HUES6 (cell line): Measurements from ENCODE around the gene CCDC63.

Experiments used
- H3K27ac ChIP-seq: 2 replicates; pipeline ENCODE4 v1.7.0; 2013; ENCODE audit warnings: low read depth, mild to moderate bottlenecking, low read length, inconsistent platforms
- H3K27me3 ChIP-seq: 2 replicates; pipeline ENCODE4 v1.6.1; 2013; ENCODE audit warnings: low read length; ENCODE audit not compliant: control insufficient read depth, insufficient read depth
- H3K36me3 ChIP-seq: 2 replicates; pipeline ENCODE4 v1.6.1; 2013; ENCODE audit warnings: low read length; ENCODE audit not compliant: control insufficient read depth, insufficient read depth
- H3K4me1 ChIP-seq: 2 replicates; pipeline ENCODE4 v1.6.1; 2013; ENCODE audit warnings: low read length; ENCODE audit not compliant: control insufficient read depth, insufficient read depth
- H3K4me3 ChIP-seq: 2 replicates; pipeline ENCODE4 v1.5.1; 2013; ENCODE audit warnings: low read depth, low read length
- H3K9ac ChIP-seq: one replicate; pipeline ENCODE4 v1.6.1; 2013; ENCODE audit warnings: mild to moderate bottlenecking, low read length
- H3K9me3 ChIP-seq: 2 replicates; pipeline ENCODE4 v1.6.1; 2013; ENCODE audit warnings: low read depth, low read length; ENCODE audit not compliant: control insufficient read depth, insufficient read depth

Gene CCDC63

DNA sequence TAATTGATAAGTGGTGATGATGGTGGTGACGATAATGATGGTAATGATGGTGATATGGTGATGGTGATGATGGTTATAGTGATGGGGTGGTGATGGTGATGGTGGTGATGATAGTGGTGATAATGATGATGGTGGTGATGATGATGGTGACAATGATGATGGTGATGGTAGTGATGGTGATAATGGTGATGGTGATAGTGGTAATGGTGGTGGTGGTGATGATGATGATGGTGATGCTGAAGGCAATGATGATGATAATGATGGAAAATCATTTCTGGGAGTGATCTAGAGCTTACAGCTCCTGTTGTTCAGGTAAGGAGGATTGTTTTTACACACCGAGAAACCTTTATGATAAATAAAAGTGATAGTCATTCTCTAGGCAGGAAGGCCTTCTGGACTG lies 33.9 kb downstream of the CCDC63 start:
- Histone ChIP-seq H3K9ac (no peak overlapping the region), H3K4me3 (no peak overlapping the region), H3K27me3 (no peaks in the 10 kb centered on the region), H3K4me1 (no peaks in the 10 kb centered on the region), H3K36me3 (no peaks in the 10 kb centered on the region), H3K27ac (no peak overlapping the region), H3K9me3 (no peaks in the 10 kb centered on the region)

- no peak overlapping the region for H3K4me3 ChIP-seq
These were observed 36.5 kb downstream of the CCDC63 start for GRCh38 chr12:110883251-110883650.

GRCh38 chr12:110885152-110885840 lies 38.5 kb downstream of the CCDC63 start:
- no peak overlapping the region for H3K9ac ChIP-seq

More at GRCh38 chr12:110883251-110883650, 36.5 kb downstream of the CCDC63 start:
- Histone ChIP-seq H3K27ac (no peak overlapping the region), H3K36me3 (no peaks in the 10 kb centered on the region), H3K4me1 (no peaks in the 10 kb centered on the region), H3K27me3 (no peaks in the 10 kb centered on the region), H3K9ac (no peak overlapping the region), H3K9me3 (no peaks in the 10 kb centered on the region)

GRCh38 chr12:110888256-110888991 lies 41.6 kb downstream of the CCDC63 start:
- Histone ChIP-seq H3K27me3 (no peaks in the 10 kb centered on the region), H3K9ac (no peak overlapping the region), H3K27ac (no peak overlapping the region), H3K36me3 (no peaks in the 10 kb centered on the region), H3K9me3 (no peaks in the 10 kb centered on the region), H3K4me3 (no peak overlapping the region), H3K4me1 (no peaks in the 10 kb centered on the region; the same call in 1 of the 2 replicates)

More at GRCh38 chr12:110885152-110885840, 38.5 kb downstream of the CCDC63 start:
- Histone ChIP-seq H3K27ac (no peak overlapping the region), H3K27me3 (no peaks in the 10 kb centered on the region), H3K4me1 (no peaks in the 10 kb centered on the region), H3K4me3 (no peak overlapping the region), H3K36me3 (no peaks in the 10 kb centered on the region), H3K9me3 (no peaks in the 10 kb centered on the region)

- no peak overlapping the region for H3K4me3 ChIP-seq
- H3K4me1 ChIP-seq = no peaks in the 10 kb centered on the region; the same call in 1 of the 2 replicates
- no peaks in the 10 kb centered on the region for H3K9me3 ChIP-seq
- H3K27ac ChIP-seq = no peak overlapping the region
- no peaks in the 10 kb centered on the region for H3K36me3 ChIP-seq
- H3K9ac ChIP-seq = no peak overlapping the region
- H3K27me3 ChIP-seq = no peaks in the 10 kb centered on the region
These were observed 42.6 kb downstream of the CCDC63 start for GRCh38 chr12:110889361-110889760.

DNA sequence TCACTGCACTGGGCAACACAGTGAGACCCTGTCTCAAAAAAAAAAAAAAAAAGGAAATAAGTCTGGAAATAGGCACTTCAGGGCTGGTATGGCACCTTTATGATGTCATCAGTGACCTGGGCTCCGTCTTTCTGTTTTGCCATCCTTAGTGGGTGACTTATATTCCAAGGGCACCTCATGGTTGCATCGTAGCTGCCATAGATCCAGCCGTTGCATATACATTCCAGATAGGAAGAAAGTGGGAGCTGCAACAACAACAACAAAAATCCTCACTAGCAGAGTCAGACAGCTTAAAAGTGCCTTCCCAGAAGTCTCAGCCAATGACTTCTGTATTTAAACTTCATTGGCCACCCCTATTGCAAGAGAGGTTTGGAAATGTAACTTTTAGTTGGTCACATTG lies 47.2 kb downstream of the CCDC63 start:
- no peaks in the 10 kb centered on the region for H3K27me3 ChIP-seq
- H3K4me1 ChIP-seq = no peaks in the 10 kb centered on the region; the same call in 1 of the 2 replicates
- H3K9ac ChIP-seq = no peak overlapping the region
- H3K27ac ChIP-seq = no peak overlapping the region
- no peak overlapping the region for H3K4me3 ChIP-seq
- H3K36me3 ChIP-seq = no peaks in the 10 kb centered on the region
- no peaks in the 10 kb centered on the region for H3K9me3 ChIP-seq

- Histone ChIP-seq H3K4me3 (no peak overlapping the region), H3K27ac (no peak overlapping the region), H3K27me3 (no peaks in the 10 kb centered on the region), H3K9me3 (no peaks in the 10 kb centered on the region), H3K4me1 (no peaks in the 10 kb centered on the region; the same call in 1 of the 2 replicates), H3K36me3 (no peaks in the 10 kb centered on the region), H3K9ac (no peak overlapping the region)
These were observed 49.8 kb downstream of the CCDC63 start for GRCh38 chr12:110896559-110896958.

DNA sequence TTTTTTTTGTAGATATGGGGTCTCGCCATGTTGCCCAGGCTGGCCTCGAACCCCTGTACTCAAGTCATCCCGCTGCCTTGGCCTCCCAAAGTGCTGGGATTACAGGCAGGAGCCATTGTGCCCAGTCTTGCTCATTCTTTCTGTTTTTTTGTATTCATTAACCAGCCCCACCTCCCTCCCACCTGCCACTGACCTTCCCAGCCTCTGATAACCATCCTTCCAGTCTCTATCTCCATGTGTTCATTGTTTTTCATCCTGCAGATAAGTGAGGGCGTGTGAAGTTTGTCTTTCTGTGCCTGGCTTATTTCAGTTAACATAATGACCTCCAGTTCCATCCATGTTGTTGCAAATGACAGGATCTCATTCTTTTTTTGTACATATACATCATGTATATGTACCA lies 54.6 kb downstream of the CCDC63 start:
- no peak overlapping the region for H3K9ac ChIP-seq
- H3K36me3 ChIP-seq = no peaks in the 10 kb centered on the region
- H3K27me3 ChIP-seq = no peaks in the 10 kb centered on the region
- H3K27ac ChIP-seq = no peak overlapping the region
- H3K4me3 ChIP-seq = no peak overlapping the region
- no peaks in the 10 kb centered on the region for H3K4me1 ChIP-seq
- H3K9me3 ChIP-seq = no peaks in the 10 kb centered on the region

- Histone ChIP-seq H3K4me1 (no peaks in the 10 kb centered on the region), H3K9ac (no peak overlapping the region), H3K9me3 (no peaks in the 10 kb centered on the region), H3K27me3 (no peaks in the 10 kb centered on the region), H3K36me3 (no peaks in the 10 kb centered on the region), H3K27ac (no peak overlapping the region), H3K4me3 (no peak overlapping the region)
These were observed 56.7 kb downstream of the CCDC63 start for GRCh38 chr12:110903511-110903910.

DNA sequence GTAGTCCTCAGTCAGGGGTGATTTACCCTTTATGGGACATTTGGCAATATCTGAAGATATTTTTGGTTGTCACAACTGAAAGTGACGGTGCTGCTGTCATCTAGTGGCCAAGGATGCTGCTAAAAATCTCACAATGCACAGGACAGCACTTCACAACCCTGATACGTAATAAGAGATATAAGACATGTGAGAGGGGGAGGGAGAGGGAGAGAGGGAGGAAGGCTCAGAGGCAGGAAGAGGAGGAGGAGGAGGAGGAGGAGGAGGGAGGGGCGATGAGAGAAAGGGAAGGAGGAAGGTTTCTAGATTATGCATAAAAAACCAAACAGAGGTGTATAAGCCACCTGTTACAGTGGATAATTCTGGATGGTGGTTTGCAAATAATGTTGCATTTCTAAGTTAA lies 59.3 kb downstream of the CCDC63 start:
- Histone ChIP-seq H3K4me3 (no peak overlapping the region), H3K27me3 (no peaks in the 10 kb centered on the region), H3K27ac (no peak overlapping the region), H3K9me3 (no peaks in the 10 kb centered on the region), H3K4me1 (peaks cover 5% of the 10 kb centered on the region; the same call in 1 of the 2 replicates), H3K36me3 (no peaks in the 10 kb centered on the region), H3K9ac (no peak overlapping the region)

DNA sequence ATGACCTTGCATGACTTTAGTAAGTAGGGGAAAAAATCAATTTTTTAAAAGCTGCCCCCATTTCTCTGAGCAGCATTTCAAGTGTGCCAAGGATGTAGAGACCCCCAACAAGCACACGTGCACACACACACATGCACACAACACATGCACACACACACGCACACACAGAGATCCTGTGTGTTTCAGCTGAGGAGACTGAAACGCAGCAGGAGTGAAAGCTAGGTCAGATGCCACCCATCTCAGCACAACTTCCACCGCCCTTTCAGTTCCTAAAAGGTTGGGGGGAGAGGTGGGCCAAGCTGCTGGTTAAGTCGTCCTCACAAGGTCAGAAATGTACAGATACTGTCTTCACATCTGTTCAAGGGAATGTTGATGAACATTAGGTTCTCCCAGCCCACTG lies 59.7 kb downstream of the CCDC63 start:
- no peak overlapping the region for H3K27ac ChIP-seq
- H3K4me3 ChIP-seq = no peak overlapping the region
- H3K36me3 ChIP-seq = no peaks in the 10 kb centered on the region
- H3K27me3 ChIP-seq = no peaks in the 10 kb centered on the region
- no peaks in the 10 kb centered on the region for H3K9me3 ChIP-seq
- no peak overlapping the region for H3K9ac ChIP-seq
- peaks cover 5% of the 10 kb centered on the region; the same call in 1 of the 2 replicates for H3K4me1 ChIP-seq
